HepG2 (cell line): Measurements from ENCODE around the gene DUT. TPM values are rescaled to one million over a fixed set of nuclear protein-coding genes. Genes with fewer than 3 reads are reported as not detected.

Experiments used
- ATAC-seq: fragments of 200-7000 bp; cut with Tn5 transposase; 3 replicates; pipeline ENCODE4 v1.9.1; 2020; ENCODE audit warnings: mild to moderate bottlenecking, moderate library complexity
- BruUV-seq: library from RNA; stranded (reverse); fragments of 400-500 nt; replicated peaks from 2 replicates; lab custom pipeline; 2021; lab: Mats Ljungman, UMichigan
- CTCF ChIA-PET: fragments of 300-600 bp; formaldehyde crosslinking; extraction: SDS; loops from one replicate; lab custom pipeline; 2021; ENCODE audit warnings: low total read pairs, inconsistent platforms, low intra/inter-chr PET ratio; lab: Yijun Ruan, JAX
- POLR2A ChIA-PET: fragments of 350-600 bp; sonication (Branson Sonifier 250); formaldehyde crosslinking; loops from one replicate; lab custom pipeline; 2020; ENCODE audit warnings: antibody characterized with exemption, inconsistent platforms; lab: Yijun Ruan, JAX
- DNase-seq: peaks from one replicate; pipeline ENCODE4 v3.0.0-alpha.2; 2015; ENCODE audit warnings: low spot score
- FAIRE-seq: peaks from 3 replicates; lab custom pipeline; 2011; peaks lifted over from hg19 to GRCh38; lab: Jason Lieb, UNC
- H2AFZ ChIP-seq: one replicate; pipeline ENCODE4 v1.6.1; 2011; ENCODE audit warnings: low read length, inconsistent platforms
- H3K27ac ChIP-seq: fragments of 300-600 bp; 3 replicates; pipeline ENCODE4 v1.8.0; 2011; ENCODE audit warnings: mixed run types, mild to moderate bottlenecking, mixed read lengths, low read length, inconsistent platforms; ENCODE audit not compliant: insufficient read depth; ENCODE audit errors: extremely low read length
- H3K27me3 ChIP-seq, 2 experiments: fragments of 200-600 bp in 1 of 2; 2 replicates in 1 of 2; 3 replicates in 1 of 2; pipeline versions ENCODE4 v1.6.0 to v1.8.0; 2011; ENCODE audit warnings: low read length in 2 of 2, mild to moderate bottlenecking in 2 of 2, moderate library complexity in 2 of 2, inconsistent platforms in 1 of 2; ENCODE audit not compliant: insufficient read depth in 2 of 2, control insufficient read depth in 1 of 2
- H3K36me3 ChIP-seq, 2 experiments: fragments of 200-600 bp in 1 of 2; replicated peaks in 1 of 2; 2 replicates in 1 of 2; 3 replicates in 1 of 2; pipeline versions ENCODE4 v1.5.1 to v1.8.0; 2011; ENCODE audit warnings: low read length in 2 of 2, inconsistent platforms in 1 of 2; ENCODE audit not compliant: insufficient read depth in 2 of 2, control insufficient read depth in 1 of 2
- H3K4me1 ChIP-seq: 2 replicates; pipeline ENCODE4 v1.5.1; 2012; ENCODE audit warnings: low read length, inconsistent platforms; ENCODE audit not compliant: insufficient read depth
- H3K4me2 ChIP-seq: 2 replicates; pipeline ENCODE4 v1.6.0; 2011; ENCODE audit warnings: low read depth, low read length, inconsistent platforms
- H3K4me3 ChIP-seq, 3 experiments: fragments of 200-600 bp in 1 of 3; sonication (generic), shearing (Covaris generic) in 1 of 3; replicated peaks in 1 of 3; 2 replicates each; pipeline ENCODE4 v1.5.1; 2011 to 2016; ENCODE audit warnings: low read length in 3 of 3, inconsistent platforms in 2 of 3, low read depth in 2 of 3, mild to moderate bottlenecking in 2 of 3, control low read depth in 1 of 3, mixed read lengths in 1 of 3; ENCODE audit not compliant: insufficient read depth in 1 of 3
- H3K79me2 ChIP-seq: one replicate; pipeline ENCODE4 v1.6.1; 2011; ENCODE audit warnings: low read length, inconsistent platforms; ENCODE audit not compliant: insufficient read depth
- H3K9ac ChIP-seq: 2 replicates; pipeline ENCODE4 v1.6.0; 2011; ENCODE audit warnings: mild to moderate bottlenecking, low read depth, low read length, inconsistent platforms; ENCODE audit not compliant: insufficient read depth
- H3K9me3 ChIP-seq: 2 replicates; pipeline ENCODE4 v1.5.1; 2012; ENCODE audit warnings: mild to moderate bottlenecking, low read length
- H4K20me1 ChIP-seq: 2 replicates; pipeline ENCODE4 v1.6.0; 2011; ENCODE audit warnings: inconsistent platforms, mild to moderate bottlenecking, low read length, moderate library complexity; ENCODE audit not compliant: insufficient read depth
- ELF4 ChIP-seq: sonication (generic); formaldehyde crosslinking; IDR thresholded peaks from 2 replicates; pipeline ENCODE4 v1.5.0; 2020; ENCODE audit warnings: missing genetic modification reagents, mild to moderate bottlenecking, moderate library complexity, borderline replicate concordance
- MTA3 ChIP-seq: sonication (generic); formaldehyde crosslinking; IDR thresholded peaks from 2 replicates; pipeline ENCODE4 v1.4.0; 2020; ENCODE audit warnings: missing genetic modification reagents
- NR2F6 ChIP-seq, 2 experiments: IDR thresholded peaks; 2 replicates each; pipeline ENCODE4 v1.6.1; 2016; ENCODE audit warnings: antibody characterized with exemption in 1 of 2, mild to moderate bottlenecking in 1 of 2
- RFX5 ChIP-seq: IDR thresholded peaks from 2 replicates; pipeline ENCODE4 v1.6.1; 2011; ENCODE audit warnings: low read depth, low read length, improper control_type of control experiment
- ZBTB20 ChIP-seq: sonication (generic); formaldehyde crosslinking; IDR thresholded peaks from 2 replicates; pipeline ENCODE4 v1.8.1; 2023; ENCODE audit warnings: missing genetic modification reagents, low read depth, mild to moderate bottlenecking, borderline replicate concordance
- ZKSCAN1 ChIP-seq: fragments of 150-350 bp; IDR thresholded peaks from 2 replicates; pipeline ENCODE4 v1.6.1; 2014; ENCODE audit warnings: low read length
- ZNF616 ChIP-seq: sonication (generic); formaldehyde crosslinking; IDR thresholded peaks from 2 replicates; pipeline ENCODE4 v1.5.0; 2020; ENCODE audit warnings: low read depth, mild to moderate bottlenecking, missing genetic modification reagents
- WGBS: methylation state at CpG from one replicate; pipeline ENCODE4 v1.1.6; 2017; ENCODE audit warnings: low lambda C conversion rate; 5-methylcytosine and 5-hydroxymethylcytosine counted together
- in situ Hi-C: cut with HindIII; loops from 2 replicates; pipeline ENCODE4 v1.10.0; 2017; ENCODE audit warnings: low pct_unique_long_range_greater_than_20kb; ENCODE audit not compliant: extremely low pct_ligation_motif_present
- intact Hi-C: fragments of 100-400 bp; cut with micrococcal nuclease; formaldehyde crosslinking; loops from one replicate; pipeline ENCODE4 v1.10.0; 2022; ENCODE audit not compliant: unreplicated experiment
- polyA plus RNA-seq, 8 experiments: library from polyadenylated mRNA; depleted of rRNA in 3 of 8; stranded (reverse) in 7 of 8; unstranded in 1 of 8; fragments of >200 nt; fragmentation: Illumina TruSeq in 4 of 8; extraction: Trizol in 4 of 8; gene quantifications; 2 replicates each; pipeline versions ENCODE4 v1.2.1 to v1.2.3, GENCODE V29; 2011 to 2016; ENCODE audit warnings: low read depth in 4 of 8, missing spikeins in 1 of 8, mixed read lengths in 1 of 8; ENCODE audit not compliant: insufficient read depth in 1 of 8
- total RNA-seq, 5 experiments: library from RNA; depleted of rRNA; stranded (reverse); fragments of >200 nt; fragmentation: Illumina TruSeq; extraction: Trizol; gene quantifications; 2 replicates each; pipeline ENCODE4 v1.2.3, GENCODE V29; 2016; ENCODE audit warnings: low read depth in 1 of 5
- TF ChIP-seq, protein P1 (sequence below): sonication (generic); formaldehyde crosslinking; IDR thresholded peaks from 2 replicates; pipeline ENCODE4 v1.8.0; 2023; ENCODE audit warnings: mild to moderate bottlenecking, missing genetic modification reagents
- TF ChIP-seq, protein P2 (sequence below): sonication (generic); formaldehyde crosslinking; IDR thresholded peaks from 2 replicates; pipeline ENCODE4 v1.4.0; 2020; ENCODE audit warnings: missing genetic modification reagents
- TF ChIP-seq, protein P3 (sequence below): sonication (generic); formaldehyde crosslinking; IDR thresholded peaks from 2 replicates; pipeline ENCODE4 v1.5.0; 2020; ENCODE audit warnings: mild to moderate bottlenecking, missing genetic modification reagents

The DUT gene
- total and polyA plus RNA-seq, 2 of the 13 experiments (the other 11 are each of a cell fraction or from before 2014, with no cell fraction given): 36.7 to 131 TPM

DNA sequence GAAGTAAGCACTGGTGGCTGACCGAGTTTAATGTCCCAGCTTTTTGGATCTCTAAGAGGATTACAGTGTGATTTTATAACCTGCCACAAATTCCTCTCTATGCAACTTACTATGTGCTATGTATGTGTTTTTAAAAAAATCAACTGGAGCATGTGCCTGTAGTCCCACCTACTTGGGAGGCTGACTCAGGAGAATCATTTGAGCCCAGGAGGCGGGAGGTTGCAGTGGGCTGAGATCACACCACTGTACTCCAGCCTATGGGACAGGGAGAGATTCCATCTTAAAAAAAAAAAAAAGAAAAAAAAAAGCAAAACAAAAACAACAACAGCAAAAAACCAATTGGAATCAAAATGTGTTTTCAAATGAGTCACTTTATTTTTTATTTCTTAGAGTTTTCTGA is 29.6 kb downstream of the DUT start:
- CTCF ChIA-PET: no interaction called here
- no peak for DNase-seq
- in situ Hi-C loops: loop anchor here (25.0 kb wide), 1 partner anchor 476 kb away; no protein-coding TSS in a partner anchor

More for the DNA sequence above, 29.6 kb downstream of the DUT start:
- no peak for TF ChIP-seq NR2F6 (IDR thresholded peaks at IDR 0.05)
- no peak for TF ChIP-seq NR2F6 (CRISPR knock-in tag; IDR thresholded peaks at IDR 0.05)
- TF ChIP-seq, protein P1, sequence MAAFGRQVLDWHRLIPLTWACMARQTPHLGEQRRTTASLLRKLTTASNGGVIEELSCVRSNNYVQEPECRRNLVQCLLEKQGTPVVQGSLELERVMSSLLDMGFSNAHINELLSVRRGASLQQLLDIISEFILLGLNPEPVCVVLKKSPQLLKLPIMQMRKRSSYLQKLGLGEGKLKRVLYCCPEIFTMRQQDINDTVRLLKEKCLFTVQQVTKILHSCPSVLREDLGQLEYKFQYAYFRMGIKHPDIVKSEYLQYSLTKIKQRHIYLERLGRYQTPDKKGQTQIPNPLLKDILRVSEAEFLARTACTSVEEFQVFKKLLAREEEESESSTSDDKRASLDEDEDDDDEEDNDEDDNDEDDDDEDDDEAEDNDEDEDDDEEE (CRISPR knock-in tag): no peak
- no peak for TF ChIP-seq ZNF616 (CRISPR knock-in tag)
- TF ChIP-seq, protein P2, sequence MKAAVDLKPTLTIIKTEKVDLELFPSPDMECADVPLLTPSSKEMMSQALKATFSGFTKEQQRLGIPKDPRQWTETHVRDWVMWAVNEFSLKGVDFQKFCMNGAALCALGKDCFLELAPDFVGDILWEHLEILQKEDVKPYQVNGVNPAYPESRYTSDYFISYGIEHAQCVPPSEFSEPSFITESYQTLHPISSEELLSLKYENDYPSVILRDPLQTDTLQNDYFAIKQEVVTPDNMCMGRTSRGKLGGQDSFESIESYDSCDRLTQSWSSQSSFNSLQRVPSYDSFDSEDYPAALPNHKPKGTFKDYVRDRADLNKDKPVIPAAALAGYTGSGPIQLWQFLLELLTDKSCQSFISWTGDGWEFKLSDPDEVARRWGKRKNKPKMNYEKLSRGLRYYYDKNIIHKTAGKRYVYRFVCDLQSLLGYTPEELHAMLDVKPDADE (CRISPR knock-in tag): no peak
- no peak for TF ChIP-seq ELF4 (CRISPR knock-in tag)
- TF ChIP-seq, protein P3, sequence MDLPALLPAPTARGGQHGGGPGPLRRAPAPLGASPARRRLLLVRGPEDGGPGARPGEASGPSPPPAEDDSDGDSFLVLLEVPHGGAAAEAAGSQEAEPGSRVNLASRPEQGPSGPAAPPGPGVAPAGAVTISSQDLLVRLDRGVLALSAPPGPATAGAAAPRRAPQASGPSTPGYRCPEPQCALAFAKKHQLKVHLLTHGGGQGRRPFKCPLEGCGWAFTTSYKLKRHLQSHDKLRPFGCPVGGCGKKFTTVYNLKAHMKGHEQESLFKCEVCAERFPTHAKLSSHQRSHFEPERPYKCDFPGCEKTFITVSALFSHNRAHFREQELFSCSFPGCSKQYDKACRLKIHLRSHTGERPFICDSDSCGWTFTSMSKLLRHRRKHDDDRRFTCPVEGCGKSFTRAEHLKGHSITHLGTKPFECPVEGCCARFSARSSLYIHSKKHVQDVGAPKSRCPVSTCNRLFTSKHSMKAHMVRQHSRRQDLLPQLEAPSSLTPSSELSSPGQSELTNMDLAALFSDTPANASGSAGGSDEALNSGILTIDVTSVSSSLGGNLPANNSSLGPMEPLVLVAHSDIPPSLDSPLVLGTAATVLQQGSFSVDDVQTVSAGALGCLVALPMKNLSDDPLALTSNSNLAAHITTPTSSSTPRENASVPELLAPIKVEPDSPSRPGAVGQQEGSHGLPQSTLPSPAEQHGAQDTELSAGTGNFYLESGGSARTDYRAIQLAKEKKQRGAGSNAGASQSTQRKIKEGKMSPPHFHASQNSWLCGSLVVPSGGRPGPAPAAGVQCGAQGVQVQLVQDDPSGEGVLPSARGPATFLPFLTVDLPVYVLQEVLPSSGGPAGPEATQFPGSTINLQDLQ (CRISPR knock-in tag): no peak
- no peak for TF ChIP-seq RFX5
- TF ChIP-seq ZBTB20 (CRISPR knock-in tag): no peak
- no peak for TF ChIP-seq ZKSCAN1
- TF ChIP-seq MTA3 (CRISPR knock-in tag): no peak
- TF ChIP-seq, all 625 proteins: peak for 0
- intact Hi-C loops: no loop called here
- Histone ChIP-seq H3K36me3 (no peaks in the 10 kb centered on the region), H3K4me1 (peaks cover 2% of the 10 kb centered on the region; the same call in 1 of the 2 replicates), H3K27ac (no peak overlapping the region), H3K27me3 (no peaks in the 10 kb centered on the region), H2AFZ (no peak overlapping the region), H3K4me2 (no peak overlapping the region), H3K4me3 (no peak overlapping the region), H4K20me1 (no peaks in the 10 kb centered on the region), H3K9ac (no peak overlapping the region), H3K79me2 (no peaks in the 10 kb centered on the region), H3K9me3 (no peaks in the 10 kb centered on the region)
- POLR2A ChIA-PET: no interaction called here
- WGBS: 18% methylated on average over 2 of the region's 2 CpGs
- FAIRE-seq: no peak
- ATAC-seq: no peak
- no TSS peak for BruUV-seq
